ENCODE measurements around the gene IQSEC1. TPM values are rescaled to one million over a fixed set of nuclear protein-coding genes. Genes with fewer than 3 reads are reported as not detected.

The IQSEC1 gene
- total and polyA plus RNA-seq, 8 donors, result 24.9 to 57.0 (median 34.2) TPM

DNA sequence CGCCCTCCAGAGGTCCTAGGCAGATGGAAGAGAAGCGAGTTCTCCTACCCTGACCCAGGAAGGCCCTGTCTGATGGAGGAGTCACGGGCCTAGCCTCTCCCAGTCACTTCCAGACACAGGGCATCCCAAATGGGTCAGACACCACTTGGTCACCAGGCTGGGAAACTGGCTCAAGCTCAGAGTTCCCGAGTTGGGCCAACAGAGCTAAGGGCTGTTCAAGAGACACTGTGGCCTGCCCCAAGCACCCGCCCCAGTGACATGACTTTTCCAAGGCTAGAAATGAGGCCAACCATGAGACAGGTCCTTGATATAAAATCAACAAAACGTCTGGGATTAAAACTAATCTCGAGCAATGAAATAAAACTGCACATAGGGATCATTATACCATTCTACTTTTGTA is 113.8 kb downstream of the IQSEC1 start:
- no peak for DNase-seq
- Histone ChIP-seq H3K27me3 (no peaks in the 10 kb centered on the region), H3K36me3 (peaks cover 0 to 11% of the 10 kb centered on the region in 2 donors), H3K9me3 (no peaks in the 10 kb centered on the region), H3K27ac (peak overlapping the region in 1 of 2 donors; percentile 67), H3K4me1 (peaks cover 37 to 95% of the 10 kb centered on the region in 2 donors), H3K4me3 (no peak overlapping the region)
- intact Hi-C loops (cut with DNase I), result no loop called here
- no peak for ATAC-seq
- TF ChIP-seq, protein P1, sequence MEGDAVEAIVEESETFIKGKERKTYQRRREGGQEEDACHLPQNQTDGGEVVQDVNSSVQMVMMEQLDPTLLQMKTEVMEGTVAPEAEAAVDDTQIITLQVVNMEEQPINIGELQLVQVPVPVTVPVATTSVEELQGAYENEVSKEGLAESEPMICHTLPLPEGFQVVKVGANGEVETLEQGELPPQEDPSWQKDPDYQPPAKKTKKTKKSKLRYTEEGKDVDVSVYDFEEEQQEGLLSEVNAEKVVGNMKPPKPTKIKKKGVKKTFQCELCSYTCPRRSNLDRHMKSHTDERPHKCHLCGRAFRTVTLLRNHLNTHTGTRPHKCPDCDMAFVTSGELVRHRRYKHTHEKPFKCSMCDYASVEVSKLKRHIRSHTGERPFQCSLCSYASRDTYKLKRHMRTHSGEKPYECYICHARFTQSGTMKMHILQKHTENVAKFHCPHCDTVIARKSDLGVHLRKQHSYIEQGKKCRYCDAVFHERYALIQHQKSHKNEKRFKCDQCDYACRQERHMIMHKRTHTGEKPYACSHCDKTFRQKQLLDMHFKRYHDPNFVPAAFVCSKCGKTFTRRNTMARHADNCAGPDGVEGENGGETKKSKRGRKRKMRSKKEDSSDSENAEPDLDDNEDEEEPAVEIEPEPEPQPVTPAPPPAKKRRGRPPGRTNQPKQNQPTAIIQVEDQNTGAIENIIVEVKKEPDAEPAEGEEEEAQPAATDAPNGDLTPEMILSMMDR (IDR thresholded peaks at IDR 0.05), result no peak

DNA sequence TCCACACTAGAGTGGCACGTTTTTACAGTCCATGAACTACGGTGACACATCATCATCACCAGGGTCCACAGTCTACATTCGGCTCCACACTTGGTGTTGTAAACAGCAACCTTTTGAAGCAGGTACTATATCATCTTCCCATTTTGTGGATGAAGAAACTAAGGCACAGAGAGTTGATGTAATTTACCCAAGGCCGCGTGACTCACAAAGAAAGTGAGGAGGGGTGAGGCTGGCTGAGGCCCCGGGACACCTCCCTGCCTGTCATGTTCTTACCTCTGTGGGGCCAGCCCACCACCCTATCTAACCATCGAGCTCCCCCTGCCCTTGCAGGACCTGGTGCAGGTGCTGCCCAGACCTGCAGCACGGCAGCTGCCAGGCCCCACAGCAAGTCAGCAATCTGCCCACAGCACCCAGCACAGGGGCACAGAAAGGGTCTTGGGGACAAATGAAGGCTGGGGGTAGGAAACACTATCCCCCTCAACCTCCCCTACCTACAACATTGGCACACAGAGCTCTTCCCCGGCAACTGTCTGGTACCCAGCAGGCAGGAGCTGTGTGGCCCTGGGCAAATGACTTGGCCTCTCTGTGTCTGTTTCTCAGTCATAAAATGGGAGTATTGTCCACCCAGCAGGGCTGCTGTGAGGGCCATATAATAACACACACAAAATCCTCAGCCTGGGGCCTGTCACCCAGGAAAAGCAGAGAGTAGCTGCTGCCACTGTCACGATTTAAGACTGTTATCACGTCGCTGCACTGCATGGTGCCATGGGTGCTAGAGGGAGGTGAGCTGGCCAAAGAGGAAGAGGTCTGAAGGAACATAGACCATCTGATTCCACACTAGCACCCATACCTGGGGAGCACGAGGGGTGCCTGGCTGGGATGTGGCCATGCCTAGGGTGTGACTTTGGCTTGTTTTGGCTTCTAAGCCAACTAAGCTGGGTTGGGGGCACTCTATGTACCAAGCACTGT is 115.1 kb downstream of the IQSEC1 start:
- Histone ChIP-seq H3K27me3 (no peaks in the 10 kb centered on the region), H3K9me3 (no peaks in the 10 kb centered on the region), H3K27ac (no peak overlapping the region), H3K4me1 (peaks cover 25 to 87% of the 10 kb centered on the region in 2 donors), H3K36me3 (peaks cover 0 to 24% of the 10 kb centered on the region in 2 donors), H3K4me3 (no peak overlapping the region)
- DNase-seq (peak in 1 of 4 donors; percentile 43), ATAC-seq (no peak)
- TF ChIP-seq, protein P1 (IDR thresholded peaks at IDR 0.05), result no peak
- intact Hi-C loops (cut with DNase I), result no loop called here

DNA sequence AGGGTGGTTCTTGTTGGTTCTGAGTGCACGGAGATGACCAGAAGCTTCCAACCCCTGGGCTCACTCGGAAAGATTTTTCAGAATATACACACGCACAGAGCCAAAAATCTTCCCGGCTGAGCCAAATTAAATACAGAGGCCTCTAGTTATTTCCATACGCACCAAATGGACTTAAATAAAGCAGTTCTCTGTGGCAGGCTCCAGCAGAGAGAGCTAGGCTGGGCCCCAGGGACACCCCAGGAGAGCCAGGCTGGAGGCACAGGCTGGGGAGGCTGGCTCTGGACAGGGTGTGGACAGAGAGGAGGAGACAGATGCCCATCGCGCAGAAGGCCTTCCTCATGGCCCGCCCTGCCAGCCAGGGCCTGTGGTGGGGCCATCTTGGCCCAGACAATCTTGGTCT is 115.9 kb downstream of the IQSEC1 start:
- DNase-seq (peak in 1 of 4 donors; percentile 29), ATAC-seq (no peak)
- Histone ChIP-seq H3K9me3 (no peaks in the 10 kb centered on the region), H3K27ac (no peak overlapping the region), H3K4me1 (peaks cover 21 to 79% of the 10 kb centered on the region in 2 donors), H3K36me3 (peaks cover 0 to 21% of the 10 kb centered on the region in 2 donors), H3K27me3 (no peaks in the 10 kb centered on the region), H3K4me3 (no peak overlapping the region)
- TF ChIP-seq, protein P1 (IDR thresholded peaks at IDR 0.05), result no peak
- intact Hi-C loops (cut with DNase I), result no loop called here

DNA sequence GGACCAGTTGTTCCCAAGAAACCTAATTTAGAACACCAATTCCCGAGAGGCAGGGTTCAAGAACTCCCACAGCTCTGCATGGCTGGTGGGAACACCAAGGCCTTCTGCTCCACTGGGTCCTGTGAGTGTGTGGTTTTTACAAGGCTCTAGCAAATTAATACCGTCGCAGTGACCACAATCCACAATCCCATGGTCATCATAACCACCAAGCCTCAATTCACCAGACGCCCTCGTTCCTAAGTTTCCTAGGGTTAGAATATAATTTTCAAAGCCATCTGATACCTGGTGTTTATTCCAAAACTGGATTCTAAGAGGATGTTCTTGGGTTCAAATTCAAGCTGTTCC is 116.9 kb downstream of the IQSEC1 start:
- Histone ChIP-seq H3K36me3 (peaks cover 0 to 21% of the 10 kb centered on the region in 2 donors), H3K4me3 (no peak overlapping the region), H3K4me1 (peaks cover 15 to 69% of the 10 kb centered on the region in 2 donors), H3K27ac (no peak overlapping the region), H3K9me3 (no peaks in the 10 kb centered on the region), H3K27me3 (no peaks in the 10 kb centered on the region)
- intact Hi-C loops (cut with DNase I), result no loop called here
- DNase-seq, result peak in 1 of 4 donors; percentile 8
- ATAC-seq, result no peak
- TF ChIP-seq, protein P1 (IDR thresholded peaks at IDR 0.05), result no peak

DNA sequence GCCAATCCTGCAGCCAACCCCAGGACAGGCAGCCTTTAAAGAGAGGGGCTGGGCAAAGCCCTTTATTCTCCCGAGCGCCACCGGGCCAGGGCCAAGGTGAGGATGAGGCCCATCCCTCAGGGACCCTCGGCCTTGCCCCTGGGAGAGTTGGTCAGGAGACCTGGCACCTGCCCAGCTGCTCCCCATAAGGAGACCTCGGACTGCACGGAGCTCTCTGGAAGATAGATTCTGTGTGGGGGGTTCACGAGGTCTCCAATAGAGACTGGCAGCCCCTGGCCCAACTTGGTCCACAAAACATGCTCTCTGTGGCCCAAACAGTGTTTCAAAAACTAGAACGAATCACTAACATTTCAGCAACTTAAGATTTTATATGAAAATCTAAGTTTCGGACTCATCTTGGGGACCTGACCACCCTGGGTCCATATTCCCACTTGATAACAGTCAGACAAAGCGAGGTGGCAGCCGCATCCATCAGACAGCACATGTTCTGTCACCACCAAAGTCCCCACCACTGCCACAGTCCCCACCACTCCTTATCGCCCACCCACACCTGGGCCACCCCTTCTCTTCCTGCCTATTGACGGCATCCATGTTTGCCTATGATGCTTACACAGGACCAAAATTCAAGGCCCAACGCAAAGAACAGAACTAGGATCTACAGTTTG is 117.4 kb downstream of the IQSEC1 start:
- intact Hi-C loops (cut with DNase I), result no loop called here
- peaks cover 15 to 66% of the 10 kb centered on the region in 2 donors for H3K4me1 ChIP-seq
- DNase-seq (peak in 1 of 4 donors; percentile 41), ATAC-seq (no peak)
- no peaks in the 10 kb centered on the region for H3K9me3 ChIP-seq
- TF ChIP-seq, protein P1 (IDR thresholded peaks at IDR 0.05), result no peak
- H3K27ac ChIP-seq, result no peak overlapping the region
- H3K4me3 ChIP-seq, result no peak overlapping the region
- peaks cover 0 to 21% of the 10 kb centered on the region in 2 donors for H3K36me3 ChIP-seq
- no peaks in the 10 kb centered on the region for H3K27me3 ChIP-seq
